T-cell (primary cell): ENCODE measurements around the gene TMEM256. TPM values are rescaled to one million over a fixed set of nuclear protein-coding genes. Genes with fewer than 3 reads are reported as not detected.

Source experiments
- ATAC-seq, 4 experiments: fragments of 200-7000 bp in 3 of 4; fragments of 150-1000 bp in 1 of 4; cut with Tn5 transposase; replicated peaks in 1 of 4; 1 replicate in 3 of 4; 2 replicates in 1 of 4; pipeline ENCODE4 v1.10.0; 2021; ENCODE audit warnings: moderate library complexity in 3 of 4, mild to moderate bottlenecking in 2 of 4, moderate number of reproducible peaks in 1 of 4
- CTCF ChIA-PET, 2 donors: fragments of 300-600 bp; sonication (Branson Sonifier 250); formaldehyde crosslinking; loops; one replicate each; lab custom pipeline; 2022; ENCODE audit warnings: antibody characterized with exemption in 2 of 2; lab: Charles Lee
- POLR2A ChIA-PET, 2 donors: fragments of 300-600 bp; sonication (Branson Sonifier 250); formaldehyde crosslinking; loops; one replicate each; lab custom pipeline; 2022; ENCODE audit warnings: antibody characterized with exemption in 2 of 2; lab: Charles Lee
- DNase-seq, 35 experiments: peaks; one replicate each; pipeline versions ENCODE4 v3.0.0 to v3.0.0-alpha.2; 2013 to 2023
- H3K27ac ChIP-seq: one replicate; pipeline ENCODE4 v1.5.1; 2013; ENCODE audit warnings: low read length
- H3K27me3 ChIP-seq, 2 experiments: replicated peaks in 1 of 2; 1 replicate in 1 of 2; 2 replicates in 1 of 2; pipeline versions ENCODE4 v1.6.1 to v1.7.0; 2013; ENCODE audit warnings: low read length in 1 of 2, mixed read lengths in 1 of 2; ENCODE audit not compliant: control insufficient read depth in 2 of 2, insufficient read depth in 2 of 2; ENCODE audit errors: extremely low read depth in 1 of 2
- H3K36me3 ChIP-seq, 2 donors: 1 replicate in 1 of 2; 2 replicates in 1 of 2; pipeline versions ENCODE4 v1.6.1 to v1.7.0; 2013; ENCODE audit warnings: low read length in 1 of 2; ENCODE audit not compliant: control insufficient read depth in 2 of 2, insufficient read depth in 1 of 2; ENCODE audit errors: extremely low read depth in 1 of 2
- H3K4me1 ChIP-seq, 2 experiments: 1 replicate in 1 of 2; 2 replicates in 1 of 2; pipeline versions ENCODE4 v1.6.1 to v1.7.0; 2013; ENCODE audit warnings: low read length in 2 of 2, mixed read lengths in 1 of 2; ENCODE audit not compliant: insufficient read depth in 2 of 2, control insufficient read depth in 1 of 2; ENCODE audit errors: extremely low read depth in 1 of 2
- H3K4me3 ChIP-seq, 2 donors: 1 replicate in 1 of 2; 2 replicates in 1 of 2; pipeline versions ENCODE4 v1.5.1 to v1.7.0; 2013; ENCODE audit warnings: mild to moderate bottlenecking in 2 of 2, low read length in 1 of 2, moderate library complexity in 1 of 2; ENCODE audit not compliant: control insufficient read depth in 1 of 2; ENCODE audit errors: extremely low read depth in 1 of 2
- H3K9me3 ChIP-seq: 2 replicates; pipeline ENCODE4 v1.7.0; 2013
- H3K27ac Mint-ChIP-seq, 2 donors: one replicate each; pipeline ENCODE4 v1.8.0; 2020 to 2021; ENCODE audit warnings: mild to moderate bottlenecking in 2 of 2, mixed read lengths in 2 of 2
- H3K27me3 Mint-ChIP-seq, 2 donors: one replicate each; pipeline ENCODE4 v1.8.0; 2021 to 2022; ENCODE audit warnings: mixed read lengths in 2 of 2
- H3K36me3 Mint-ChIP-seq: one replicate; pipeline ENCODE4 v1.8.0; 2021; ENCODE audit warnings: mixed read lengths
- H3K4me1 Mint-ChIP-seq, 3 donors: one replicate each; pipeline ENCODE4 v1.8.0; 2020 to 2022; ENCODE audit warnings: mixed read lengths in 3 of 3, mild to moderate bottlenecking in 1 of 3
- H3K4me3 Mint-ChIP-seq, 3 donors: one replicate each; pipeline ENCODE4 v1.8.0; 2020 to 2022; ENCODE audit warnings: mild to moderate bottlenecking in 3 of 3, mixed read lengths in 3 of 3, moderate library complexity in 3 of 3
- H3K9me3 Mint-ChIP-seq, 3 donors: one replicate each; pipeline ENCODE4 v1.8.0; 2020 to 2022; ENCODE audit warnings: mixed read lengths in 3 of 3
- WGBS: methylation state at CpG from one replicate; pipeline ENCODE4 v1.1.5; 2013; ENCODE audit warnings: missing lambda C conversion rate; ENCODE audit not compliant: insufficient coverage; 5-methylcytosine and 5-hydroxymethylcytosine counted together
- total RNA-seq, 35 experiments: library from RNA in 6 of 35; stranded (reverse) in 6 of 35; fragments of 120-200 nt in 1 of 35; gene quantifications; one replicate each; pipeline versions ENCODE4 v1.2.1 to v1.2.4 and lab custom pipeline; 2013 to 2026

The TMEM256 gene
- total RNA-seq, 5 donors from 2014 or later (not counting 1 experiment from before 2014, with no cell fraction given), result 28.7 to 48.9 (median 45.6) TPM

GRCh38 chr17:7356756-7357155 lies 47.1 kb downstream of the TMEM256 start:
- CTCF ChIA-PET, result interaction anchor here in 1 of 2 donors (0.6 to 1.9 kb wide), 4 partner anchors 27 to 204 kb away, joined by 3 to 9 read pairs (median 6); partner anchors contain the start of gene TMEM102
- H3K27ac Mint-ChIP-seq, result no peak overlapping the region
- ATAC-seq, result no peak

GRCh38 chr17:7356072-7356549 lies 47.8 kb downstream of the TMEM256 start:
- 3% methylated on average over 9 of the region's 12 CpGs for WGBS
- no peak overlapping the region for H3K27ac ChIP-seq
- Mint-ChIP-seq H3K27me3 (no peaks in the 10 kb centered on the region), H3K27ac (no peak overlapping the region), H3K36me3 (no peaks in the 10 kb centered on the region), H3K4me1 (peaks cover 9 to 30% (median 26%) of the 10 kb centered on the region in 3 donors), H3K9me3 (no peaks in the 10 kb centered on the region), H3K4me3 (no peak overlapping the region)
- no peak overlapping the region for H3K4me3 ChIP-seq
- H3K27me3 ChIP-seq, result peaks cover 0 to 7% of the 10 kb centered on the region in 2 experiments
- peaks cover 0 to 2% of the 10 kb centered on the region in 2 donors for H3K36me3 ChIP-seq
- DNase-seq, result peak; percentile 61 to 89 (median 78)
- CTCF ChIA-PET, result interaction anchor here (0.6 to 1.9 kb wide), 13 partner anchors 19 to 259 kb away, joined by 3 to 9 read pairs (median 4); partner anchors contain the start of genes ACAP1 (in 1 of the 2), FXR2 (in 1 of the 2) and TMEM102 (in 1 of the 2)
- peak; percentile 60 to 70 (median 67) for ATAC-seq
- peaks cover 4 to 46% of the 10 kb centered on the region in 2 experiments for H3K4me1 ChIP-seq
- H3K9me3 ChIP-seq, result no peaks in the 10 kb centered on the region
- POLR2A ChIA-PET, result no interaction called here

More at GRCh38 chr17:7356756-7357155, 47.1 kb downstream of the TMEM256 start:
- no peaks in the 10 kb centered on the region for H3K36me3 ChIP-seq
- H3K27me3 ChIP-seq, result peaks cover 0 to 11% of the 10 kb centered on the region in 2 experiments
- Mint-ChIP-seq H3K36me3 (no peaks in the 10 kb centered on the region), H3K9me3 (no peaks in the 10 kb centered on the region), H3K27me3 (peaks cover 2 to 3% of the 10 kb centered on the region in 2 donors), H3K4me3 (no peak overlapping the region), H3K4me1 (peaks cover 9 to 28% (median 24%) of the 10 kb centered on the region in 3 donors)
- DNase-seq, result no peak
- no peaks in the 10 kb centered on the region for H3K9me3 ChIP-seq
- no peak overlapping the region for H3K27ac ChIP-seq
- POLR2A ChIA-PET, result no interaction called here
- H3K4me3 ChIP-seq, result no peak overlapping the region
- 81% methylated on average over 5 of the region's 8 CpGs for WGBS
- peaks cover 2 to 42% of the 10 kb centered on the region in 2 experiments for H3K4me1 ChIP-seq

GRCh38 chr17:7355573-7355972 lies 48.3 kb downstream of the TMEM256 start:
- no peak for DNase-seq
- Mint-ChIP-seq H3K9me3 (no peaks in the 10 kb centered on the region), H3K27ac (no peak overlapping the region), H3K4me1 (peaks cover 11 to 35% (median 30%) of the 10 kb centered on the region in 3 donors), H3K27me3 (no peaks in the 10 kb centered on the region), H3K4me3 (no peak overlapping the region), H3K36me3 (no peaks in the 10 kb centered on the region)
- no CpG with 5 or more reads among the region's 8 CpGs for WGBS
- peaks cover 7 to 51% of the 10 kb centered on the region in 2 experiments for H3K4me1 ChIP-seq
- no peak overlapping the region for H3K4me3 ChIP-seq
- peaks cover 0 to 6% of the 10 kb centered on the region in 2 donors for H3K36me3 ChIP-seq
- peaks cover 0 to 4% of the 10 kb centered on the region in 2 experiments for H3K27me3 ChIP-seq
- H3K27ac ChIP-seq, result no peak overlapping the region
- ChIA-PET CTCF (interaction anchor here (0.7 to 1.9 kb wide), 12 partner anchors 10 to 259 kb away, joined by 3 to 9 read pairs (median 4); partner anchors contain the start of genes ACAP1 (in 1 of the 2), FXR2 (in 1 of the 2) and TMEM102 (in 1 of the 2)), POLR2A (no interaction called here)
- no peak for ATAC-seq
- no peaks in the 10 kb centered on the region for H3K9me3 ChIP-seq

GRCh38 chr17:7355053-7355452 lies 48.8 kb downstream of the TMEM256 start, which contains the start of gene TMEM95:
Gene TMEM95 (plus strand): TSS chr17:7355156. CDS start chr17:7355205, 49 bp downstream.
- Histone ChIP-seq H3K27me3 (peaks cover 0 to 4% of the 10 kb centered on the region in 2 experiments), H3K4me3 (no peak within 1 kb of the TSS), H3K27ac (no peak within 1 kb of the TSS), H3K36me3 (peaks cover 0 to 6% of the 10 kb centered on the region in 2 donors), H3K4me1 (peaks cover 7 to 55% of the 10 kb centered on the region in 2 experiments), H3K9me3 (no peaks in the 10 kb centered on the region)
- H3K9me3 Mint-ChIP-seq, result no peaks in the 10 kb centered on the region
- CTCF ChIA-PET, result interaction anchor here (0.7 to 1.9 kb wide), 8 partner anchors 11 to 260 kb away, joined by 3 to 9 read pairs (median 4); partner anchors contain the start of genes FXR2 (in 1 of the 2) and TMEM102 (in 1 of the 2)
- peak within 1 kb of the TSS; percentile 59 to 76 for H3K27ac Mint-ChIP-seq
- peaks cover 16 to 38% (median 33%) of the 10 kb centered on the region in 3 donors for H3K4me1 Mint-ChIP-seq
- H3K36me3 Mint-ChIP-seq, result no peaks in the 10 kb centered on the region
- peak within 1 kb of the TSS; percentile 17 to 36 (median 18) for H3K4me3 Mint-ChIP-seq
- ATAC-seq (no peak), DNase-seq (no peak)
- 85% methylated on average over 10 of the region's 10 CpGs for WGBS
- H3K27me3 Mint-ChIP-seq, result no peaks in the 10 kb centered on the region
- POLR2A ChIA-PET, result no interaction called here

- H3K4me1 ChIP-seq, result peaks cover 7 to 61% of the 10 kb centered on the region in 2 experiments
- no peak overlapping the region for H3K4me3 ChIP-seq
- Mint-ChIP-seq H3K4me1 (peaks cover 23 to 44% (median 39%) of the 10 kb centered on the region in 3 donors), H3K27ac (peak overlapping the region; percentile 59 to 76), H3K36me3 (no peaks in the 10 kb centered on the region), H3K9me3 (no peaks in the 10 kb centered on the region), H3K4me3 (peak overlapping the region; percentile 17 to 36 (median 18)), H3K27me3 (no peaks in the 10 kb centered on the region)
- ATAC-seq, result no peak
- 72% methylated on average over 8 of the region's 9 CpGs for WGBS
- no peak for DNase-seq
- H3K27ac ChIP-seq, result no peak overlapping the region
- ChIA-PET CTCF (interaction anchor here in 1 of 2 donors (0.6 kb wide), 2 partner anchors 331 to 503 kb away, joined by 3 read pairs; partner anchors contain the start of gene NAA38), POLR2A (no interaction called here)
- peaks cover 0 to 4% of the 10 kb centered on the region in 2 experiments for H3K27me3 ChIP-seq
- peaks cover 0 to 6% of the 10 kb centered on the region in 2 donors for H3K36me3 ChIP-seq
- no peaks in the 10 kb centered on the region for H3K9me3 ChIP-seq
Measured at GRCh38 chr17:7354262-7354843, 49.5 kb downstream of the TMEM256 start.
